Kidney glomerular epithelial cell (primary cell): ENCODE measurements around the gene EDRF1.
"Not testable (repeated sequence)": the region's sequence is repeated elsewhere in the genome, so short reads cannot be mapped to it uniquely, and the experiment has no call there.

Experiments
- DNase-seq: peaks from one replicate; lab custom pipeline; 2025; lab: John Stamatoyannopoulos, UW

EDRF1 gene

DNA sequence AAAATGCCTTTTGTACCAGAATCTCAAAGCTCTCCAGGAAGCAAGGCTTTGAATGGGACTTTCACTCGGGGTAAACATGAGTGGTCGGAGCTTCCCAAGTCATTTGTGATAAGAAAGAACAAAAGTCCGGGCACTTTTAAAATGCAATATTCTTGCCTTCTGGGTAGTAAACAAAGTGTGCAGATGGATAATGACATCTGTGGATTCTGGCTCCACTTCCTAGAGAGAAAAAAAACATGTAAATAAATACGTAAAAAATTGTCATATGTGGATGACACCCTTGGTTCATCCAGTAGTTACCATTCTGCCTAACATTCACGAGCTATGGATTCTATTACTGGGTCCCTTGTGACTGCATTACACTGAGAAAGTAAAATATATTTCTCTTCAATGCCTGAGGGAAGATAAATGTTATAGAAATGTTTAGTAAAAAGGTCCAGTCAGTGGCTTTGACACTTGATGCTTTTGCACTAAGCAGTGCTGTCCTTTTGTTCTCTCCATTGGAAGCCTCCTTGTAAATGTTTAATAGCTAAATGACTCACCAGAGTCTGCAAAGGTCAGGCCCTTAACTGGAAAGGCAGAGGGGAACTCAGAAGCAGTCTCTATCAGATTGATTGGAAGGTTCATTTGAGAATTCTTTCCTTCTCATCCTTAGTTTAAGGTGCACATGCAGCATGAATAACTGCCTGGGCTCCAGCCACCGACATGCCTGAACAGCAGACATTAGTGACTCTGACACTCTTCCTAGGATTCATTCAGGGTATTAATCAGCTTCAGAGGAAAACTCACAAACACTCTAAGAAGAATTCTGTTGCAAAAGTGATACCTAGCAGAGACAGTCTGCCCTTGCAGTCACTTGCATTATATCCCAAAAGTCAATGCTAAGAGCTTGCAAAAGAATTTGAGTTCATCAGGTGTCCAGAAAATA lies 11.7 kb upstream of the EDRF1 start:
- peak; percentile 70 for DNase-seq

DNA sequence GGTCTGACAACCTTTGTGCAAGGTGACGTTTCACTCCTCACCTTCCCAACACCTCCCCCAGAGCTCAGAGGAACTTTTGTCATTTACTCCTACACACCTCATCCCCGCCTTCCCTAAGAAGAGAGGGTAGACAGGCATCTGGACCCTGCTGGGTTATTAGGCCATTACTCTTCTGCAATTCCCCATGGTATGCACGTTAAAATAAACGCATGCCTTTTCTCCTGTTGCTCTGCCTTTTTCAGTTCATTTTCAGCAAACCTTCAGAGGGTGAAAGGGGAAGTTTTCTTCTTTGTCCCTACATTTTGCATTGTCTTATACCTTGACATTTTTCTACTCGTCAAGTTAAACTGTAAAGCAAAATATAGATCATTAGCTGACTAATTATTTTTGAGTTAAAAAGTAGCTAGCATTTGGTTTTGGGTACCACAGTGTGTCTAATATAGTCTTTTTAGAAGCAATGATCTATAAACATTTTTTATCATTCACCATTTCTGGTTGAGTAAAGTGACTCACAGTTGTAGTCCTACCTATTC lies 10.5 kb upstream of the EDRF1 start:
- DNase-seq: no peak

DNA sequence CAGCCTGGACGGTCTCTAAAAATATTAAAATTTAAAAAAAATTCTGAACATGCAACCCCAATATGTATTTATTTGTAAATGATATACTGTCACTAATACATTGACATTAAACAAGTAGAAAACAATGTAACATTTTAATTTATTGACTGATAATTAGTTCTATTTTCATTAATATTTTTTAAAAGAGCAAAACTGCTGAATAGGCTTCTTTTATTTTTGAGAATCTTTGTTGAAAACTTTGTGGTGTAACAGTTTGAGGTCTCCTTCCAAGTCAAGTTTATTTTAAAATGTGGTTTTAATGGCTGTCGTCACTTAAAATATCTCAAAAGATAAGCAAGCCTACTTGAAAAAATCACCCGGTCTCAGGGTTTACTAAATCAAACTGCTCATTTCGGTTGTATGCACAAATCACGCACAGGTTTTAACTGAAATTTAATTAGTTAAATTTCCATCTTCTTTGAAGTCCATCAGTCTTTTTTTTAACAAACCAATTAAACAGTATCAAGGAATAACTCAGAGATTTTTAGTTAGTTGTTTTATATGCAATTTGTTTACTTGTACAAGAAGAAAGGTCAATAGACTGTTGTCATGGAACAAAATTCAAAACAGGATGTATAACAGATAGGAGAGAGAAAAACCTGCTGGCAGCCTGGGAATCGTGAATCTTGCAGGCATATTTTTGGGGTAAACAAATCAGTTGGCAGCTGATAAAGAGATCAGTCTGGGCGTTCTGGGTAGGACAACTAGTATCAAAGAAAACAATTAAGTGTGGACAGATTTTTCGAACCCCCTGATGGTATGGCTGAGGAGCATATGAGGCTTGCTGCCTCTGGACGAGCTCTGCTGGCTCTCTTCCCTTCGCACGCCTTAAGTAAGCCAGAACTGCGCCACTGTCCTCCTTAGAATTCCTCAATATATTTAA lies 9.7 kb upstream of the EDRF1 start:
- DNase-seq: no peak

DNA sequence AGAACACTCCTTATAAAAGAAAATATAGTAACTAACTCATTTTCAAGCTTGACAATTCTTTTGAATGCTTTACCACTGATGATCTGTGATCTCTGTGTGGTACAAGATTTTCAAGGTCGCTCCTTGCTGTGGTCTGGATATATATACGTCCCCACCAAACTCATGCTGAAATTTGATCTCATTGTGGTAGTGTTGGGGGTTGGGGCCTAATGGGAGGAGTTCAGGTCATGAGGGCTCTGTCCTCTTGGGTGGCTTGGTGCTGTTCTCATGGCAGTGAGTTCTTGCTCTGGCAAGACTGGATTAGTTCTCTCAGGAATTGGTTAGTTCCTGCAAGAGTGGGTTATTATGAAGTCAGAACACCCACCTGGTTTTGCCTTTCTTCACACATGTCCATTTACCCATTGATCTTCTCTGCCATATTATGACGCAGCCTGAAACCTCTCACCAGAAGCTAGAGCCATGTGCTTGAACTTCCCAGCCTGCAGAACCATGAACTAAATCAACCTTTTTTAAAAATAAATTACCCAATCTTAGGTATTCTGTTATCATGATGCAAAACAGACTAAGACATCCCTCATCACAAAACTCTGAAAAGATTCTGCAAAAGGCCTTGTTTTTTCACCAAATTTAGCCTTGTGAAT lies 8.3 kb upstream of the EDRF1 start:
- no peak for DNase-seq

DNA sequence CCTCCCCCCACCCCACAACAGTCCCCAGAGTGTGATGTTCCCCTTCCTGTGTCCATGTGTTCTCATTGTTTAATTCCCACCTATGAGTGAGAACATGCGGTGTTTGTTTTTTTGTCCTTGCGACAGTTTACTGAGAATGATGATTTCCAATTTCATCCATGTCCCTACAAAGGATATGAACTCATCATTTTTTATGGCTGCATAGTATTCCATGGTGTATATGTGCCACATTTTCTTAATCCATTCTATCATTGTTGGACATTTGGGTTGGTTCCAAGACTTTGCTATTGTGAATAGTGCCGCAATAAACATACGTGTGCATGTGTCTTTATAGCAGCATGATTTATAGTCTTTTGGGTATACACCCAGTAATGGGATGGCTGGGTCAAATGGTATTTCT lies 4.8 kb upstream of the EDRF1 start:
- DNase-seq: not testable (repeated sequence)

DNA sequence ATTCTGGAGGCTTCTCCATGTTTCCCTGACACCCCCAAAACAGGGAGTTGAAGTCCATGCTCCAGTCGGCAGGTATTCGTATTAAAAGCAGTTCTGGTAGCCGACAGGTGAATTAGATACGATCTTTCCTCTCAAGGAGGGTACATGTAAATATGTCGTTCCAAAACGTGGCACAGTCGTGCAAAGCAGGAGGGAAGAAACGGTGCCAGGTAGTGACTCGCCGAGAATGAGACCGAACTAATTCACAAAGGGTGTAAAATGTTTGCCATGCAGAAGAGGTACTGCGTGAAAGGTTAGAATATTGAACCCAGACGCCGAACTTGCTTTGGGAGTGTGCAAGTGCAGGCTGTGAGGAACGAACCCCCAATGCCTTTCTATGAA lies 483 bp downstream of the EDRF1 start:
- peak; percentile 55 for DNase-seq

DNA sequence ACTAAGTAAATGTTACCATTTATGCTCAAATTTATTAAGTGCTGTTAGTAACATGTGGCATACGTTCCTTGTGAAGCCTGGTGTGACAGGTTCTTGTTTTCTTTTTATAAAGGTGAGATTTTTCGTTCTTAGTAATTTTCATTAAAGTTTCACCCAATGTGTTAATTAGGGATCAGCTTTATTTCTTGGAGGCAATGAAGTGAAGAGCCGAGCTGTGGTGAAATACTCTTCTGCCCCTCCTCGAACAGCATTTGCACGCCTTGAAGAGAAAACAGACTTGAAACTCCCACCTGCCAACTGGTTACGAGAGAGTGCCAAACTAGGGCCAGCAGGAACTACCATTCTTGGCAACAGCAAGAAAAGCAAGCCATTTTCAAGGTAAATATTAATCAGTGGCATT lies 1.5 kb downstream of the EDRF1 start:
- no peak for DNase-seq

DNA sequence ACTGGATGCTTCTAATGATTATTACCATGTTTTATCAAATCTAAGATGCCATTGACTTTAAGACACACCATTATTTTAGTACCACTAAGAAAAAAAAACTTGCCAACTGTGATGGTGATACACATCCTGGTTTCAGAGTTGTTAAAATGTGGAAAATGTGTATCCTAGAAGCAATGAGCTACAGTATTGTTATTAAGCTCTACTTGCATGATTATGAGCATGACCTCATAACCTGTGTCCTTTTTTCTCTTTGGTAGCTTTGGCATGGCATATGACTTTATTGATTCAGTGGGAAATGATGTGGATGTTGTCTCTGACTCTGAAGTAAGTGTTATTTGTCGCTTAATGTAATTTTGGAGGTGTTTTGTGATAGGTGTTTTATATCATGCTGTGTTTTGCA lies 3.3 kb downstream of the EDRF1 start:
- DNase-seq: no peak

DNA sequence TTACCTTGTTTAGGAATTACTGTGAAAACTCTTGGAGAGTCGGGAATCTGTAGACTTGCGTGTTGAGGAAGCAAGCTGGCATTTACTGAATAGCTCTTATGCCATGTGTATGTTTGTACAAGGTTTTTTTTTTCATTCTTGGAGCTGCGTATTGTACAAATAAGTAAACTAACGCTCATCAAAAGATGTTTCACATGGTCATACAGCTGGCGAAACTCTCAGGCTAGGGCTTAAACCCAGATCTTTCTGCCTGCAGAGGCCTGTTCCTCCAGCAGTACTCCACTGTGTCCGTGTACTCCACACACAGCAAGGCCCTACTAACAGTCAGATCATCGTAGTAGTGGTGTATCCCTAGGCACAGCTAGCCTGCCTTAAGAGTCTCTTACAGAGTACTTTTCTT lies 7.4 kb downstream of the EDRF1 start:
- no peak for DNase-seq

DNA sequence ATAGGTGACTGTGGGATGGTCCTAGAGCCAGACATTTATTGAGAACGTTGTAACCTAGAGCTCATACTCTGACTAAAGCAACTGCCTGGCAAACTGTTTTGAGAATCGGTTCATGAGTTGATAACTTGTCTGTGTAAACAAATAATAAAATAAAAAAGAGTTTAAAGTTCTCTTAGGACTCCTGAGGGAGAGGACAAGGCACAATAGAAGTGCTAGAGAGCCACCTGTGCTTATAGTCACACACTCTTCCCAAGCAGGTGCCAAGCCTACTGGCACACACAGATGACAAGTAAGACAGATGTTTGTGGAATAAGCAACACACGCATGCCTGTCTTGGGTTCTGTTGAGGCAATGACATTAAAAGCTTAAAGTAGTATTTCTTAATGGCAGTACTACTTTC lies 7.9 kb downstream of the EDRF1 start:
- no peak for DNase-seq

DNA sequence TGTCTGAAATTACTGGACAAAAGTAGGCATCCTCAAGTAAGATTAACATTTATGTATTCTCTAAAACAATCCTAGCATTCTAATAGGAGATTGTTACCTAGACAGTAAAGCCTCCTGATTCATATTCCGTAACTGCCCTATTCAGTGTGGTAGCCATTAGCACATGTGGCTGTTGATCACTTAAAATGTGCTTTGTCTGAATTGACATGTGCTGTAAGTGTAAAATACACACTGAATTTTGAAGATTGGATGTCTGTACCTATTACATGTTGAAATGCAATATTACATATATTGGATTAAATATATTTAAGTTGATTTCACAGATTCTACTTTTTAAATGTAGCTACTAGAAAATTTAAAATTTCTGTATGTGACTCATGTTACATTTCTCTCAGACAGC lies 14.6 kb downstream of the EDRF1 start:
- DNase-seq: no peak

DNA sequence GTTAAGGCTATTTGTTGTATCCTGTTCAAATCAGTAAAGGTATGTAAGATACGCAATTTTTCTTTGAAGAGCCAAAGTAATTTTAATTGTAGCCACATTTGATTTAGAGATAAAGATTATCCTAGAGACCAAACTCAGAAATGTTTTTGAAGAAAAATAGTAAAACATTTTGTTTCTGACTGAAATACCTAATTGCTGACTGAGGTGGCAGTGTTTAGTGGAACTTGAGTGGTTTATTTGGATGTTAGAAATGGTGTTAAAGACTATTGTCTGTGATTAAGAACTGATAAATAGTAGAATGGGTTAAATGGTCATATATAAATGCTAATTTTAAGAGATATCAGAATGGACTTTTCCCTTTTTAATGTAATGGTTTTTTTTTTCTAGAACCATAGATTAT lies 15.3 kb downstream of the EDRF1 start:
- DNase-seq: no peak

DNA sequence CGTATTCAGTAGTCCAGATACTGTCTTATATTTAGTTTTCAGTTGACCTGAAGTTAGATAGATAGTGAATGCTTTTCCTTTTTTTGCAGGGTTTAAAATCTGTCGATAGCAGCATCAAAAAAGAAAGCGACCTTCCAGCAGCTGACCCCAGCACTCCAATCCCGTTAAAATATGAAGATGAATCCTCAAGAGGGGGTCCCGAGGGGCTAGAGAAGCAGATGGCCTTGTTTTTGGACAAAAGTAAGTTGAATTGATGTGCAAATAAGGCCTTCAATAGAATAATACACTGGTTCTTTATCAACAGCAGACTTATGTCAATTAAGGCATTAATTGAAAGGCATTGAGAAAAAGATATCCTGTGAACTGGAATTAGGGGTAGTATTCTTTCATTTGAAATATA lies 18.7 kb downstream of the EDRF1 start:
- no peak for DNase-seq

DNA sequence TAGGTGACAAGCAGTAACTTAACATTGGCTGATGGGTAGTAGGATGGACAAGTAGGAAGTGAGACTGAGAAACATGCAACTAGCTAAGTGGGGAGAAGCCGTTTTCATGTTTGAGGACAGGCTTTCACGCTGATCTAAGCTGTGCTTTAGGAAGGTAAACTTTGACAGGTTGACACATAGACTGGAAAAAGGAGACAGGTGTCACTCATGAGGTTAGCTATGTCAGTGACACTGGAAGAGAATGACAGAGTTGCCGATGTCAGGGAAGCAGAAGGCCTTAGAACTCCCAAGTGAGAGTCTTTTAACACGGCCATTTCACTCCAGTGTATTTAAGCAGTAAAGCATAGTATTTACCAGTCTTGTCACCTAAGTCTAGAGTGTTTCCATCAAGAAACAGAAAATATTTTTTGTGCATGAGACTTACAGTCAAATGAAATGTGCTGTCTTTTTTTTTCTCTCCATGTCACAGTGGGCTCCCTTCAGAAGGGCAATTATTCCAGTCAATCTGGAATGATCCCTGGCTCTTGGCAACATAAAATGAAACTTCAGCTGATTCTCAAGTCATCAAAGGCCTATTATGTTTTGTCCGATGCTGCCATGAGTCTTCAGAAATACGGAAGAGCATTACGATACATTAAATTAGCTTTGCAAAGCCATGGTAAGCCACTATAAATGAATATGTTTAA lies 20.6 kb downstream of the EDRF1 start:
- no peak for DNase-seq

DNA sequence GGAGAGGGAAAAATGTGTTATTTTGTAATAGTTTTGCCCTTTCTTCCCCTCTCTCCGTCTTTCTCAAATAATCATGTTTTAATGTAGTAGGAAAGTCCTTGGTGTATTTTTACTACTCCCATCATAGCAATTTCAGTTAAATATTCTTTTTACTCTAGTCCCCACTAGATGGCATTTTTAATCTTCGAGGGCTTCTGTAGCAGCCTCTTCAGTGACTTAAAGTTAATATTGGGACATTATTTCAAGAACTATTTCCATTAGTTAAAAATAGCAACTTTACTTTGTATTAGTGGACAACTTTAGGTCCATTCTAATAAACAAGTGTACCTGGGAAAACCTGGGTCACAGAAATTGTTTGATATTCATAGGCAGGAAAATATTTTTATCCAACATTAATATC lies 23.0 kb downstream of the EDRF1 start:
- no peak for DNase-seq

DNA sequence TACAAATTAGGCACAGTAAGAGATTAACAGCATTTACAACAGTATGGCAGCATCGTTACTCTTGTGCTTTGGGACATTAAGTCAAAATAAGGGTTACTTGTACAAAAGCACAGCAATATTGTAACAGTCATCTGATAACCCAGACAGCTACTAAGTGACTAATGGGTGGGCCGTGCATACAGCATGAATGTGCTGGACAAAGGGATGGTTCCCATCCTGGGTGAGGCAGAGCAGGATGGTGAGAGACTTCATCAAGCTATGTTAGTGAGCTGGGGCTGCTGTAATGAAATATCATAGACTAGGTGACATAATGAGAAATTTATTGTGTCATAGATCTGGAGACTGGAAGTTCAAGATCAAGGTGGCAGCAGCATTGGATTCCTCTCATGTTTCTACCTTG lies 25.4 kb downstream of the EDRF1 start:
- no peak for DNase-seq

DNA sequence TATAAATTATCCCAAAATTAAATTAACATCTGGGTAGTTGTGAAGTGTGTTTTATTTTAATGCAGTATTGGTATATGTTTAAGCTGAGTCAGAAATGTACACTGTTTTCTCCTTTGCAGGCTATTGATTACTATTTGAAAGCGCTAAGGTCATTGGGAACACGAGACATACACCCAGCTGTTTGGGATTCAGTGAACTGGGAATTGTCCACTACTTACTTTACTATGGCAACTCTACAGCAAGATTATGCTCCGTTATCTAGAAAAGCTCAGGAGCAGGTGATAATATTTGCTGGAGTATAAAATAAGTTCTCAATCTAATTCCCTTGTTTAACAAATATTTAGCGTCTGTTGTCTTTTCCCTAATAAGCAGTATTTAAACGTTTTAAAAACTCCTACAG lies 27.9 kb downstream of the EDRF1 start:
- no peak for DNase-seq

DNA sequence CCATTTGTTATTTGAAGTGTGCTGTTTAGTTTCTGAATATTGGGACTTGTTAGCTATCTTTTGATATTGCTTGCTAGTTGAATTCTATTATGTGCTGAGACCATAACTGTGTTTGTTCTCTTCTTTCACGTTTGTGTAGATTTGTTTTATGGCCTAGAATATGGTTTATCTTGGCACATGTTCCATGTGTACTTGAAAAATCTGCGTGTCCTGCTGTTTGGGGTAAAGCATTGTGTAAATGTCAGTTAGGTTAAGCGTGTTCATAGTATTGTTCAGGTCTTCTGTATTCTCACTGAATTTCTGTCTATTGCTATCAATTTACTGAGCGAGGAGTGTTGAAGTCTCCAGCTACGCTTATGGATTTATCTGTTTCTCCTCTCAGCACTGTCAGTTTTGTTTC lies 36.7 kb downstream of the EDRF1 start:
- no peak for DNase-seq

DNA sequence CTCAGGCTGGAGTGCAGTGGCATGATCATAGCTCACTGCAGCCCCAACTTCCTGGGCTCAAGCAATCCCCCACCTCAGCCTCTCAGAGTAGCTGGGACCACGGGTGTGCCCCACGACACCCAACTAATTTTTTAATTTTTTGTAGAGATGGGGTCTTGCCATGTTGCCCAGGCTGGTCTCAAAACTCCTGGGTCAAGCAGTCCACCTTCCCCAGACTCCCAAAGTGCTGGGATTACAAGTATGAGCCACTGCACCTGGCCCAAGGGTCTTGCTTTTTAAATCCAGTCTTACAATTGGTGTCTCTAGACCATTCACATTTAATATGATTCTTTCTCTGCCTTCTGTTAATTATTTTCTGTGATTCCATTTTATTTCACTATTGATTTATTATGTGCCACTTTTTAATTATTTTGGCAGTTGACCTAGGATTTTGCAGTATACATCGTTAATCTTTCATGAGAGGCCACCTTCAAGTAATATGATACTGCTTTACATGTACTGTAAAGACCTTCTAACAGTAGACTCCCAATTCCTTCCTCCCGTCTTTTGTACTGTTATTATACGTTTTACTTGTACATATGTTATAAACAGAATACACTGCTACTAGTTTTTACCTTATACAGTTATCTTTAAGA lies 37.5 kb downstream of the EDRF1 start:
- no peak for DNase-seq

DNA sequence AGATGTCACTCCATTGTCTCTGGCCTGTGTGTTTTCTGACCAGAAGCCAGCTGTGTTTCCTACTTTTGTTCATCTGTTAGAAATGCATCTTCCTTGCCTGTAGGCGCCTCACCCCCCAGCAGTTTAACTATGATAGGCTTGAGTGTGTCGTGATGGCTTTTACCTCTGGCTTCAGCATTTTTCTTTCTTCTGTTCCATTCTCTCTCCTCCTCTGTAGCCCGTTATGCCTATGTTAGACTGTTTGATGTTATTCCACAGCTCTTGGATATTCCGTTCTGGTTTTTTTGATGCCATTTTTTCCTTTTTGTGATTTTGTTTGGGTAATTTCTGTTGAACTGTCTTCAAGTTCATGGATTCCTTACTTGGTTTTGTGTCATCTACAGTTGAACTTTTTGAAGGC lies 38.2 kb downstream of the EDRF1 start:
- no peak for DNase-seq

DNA sequence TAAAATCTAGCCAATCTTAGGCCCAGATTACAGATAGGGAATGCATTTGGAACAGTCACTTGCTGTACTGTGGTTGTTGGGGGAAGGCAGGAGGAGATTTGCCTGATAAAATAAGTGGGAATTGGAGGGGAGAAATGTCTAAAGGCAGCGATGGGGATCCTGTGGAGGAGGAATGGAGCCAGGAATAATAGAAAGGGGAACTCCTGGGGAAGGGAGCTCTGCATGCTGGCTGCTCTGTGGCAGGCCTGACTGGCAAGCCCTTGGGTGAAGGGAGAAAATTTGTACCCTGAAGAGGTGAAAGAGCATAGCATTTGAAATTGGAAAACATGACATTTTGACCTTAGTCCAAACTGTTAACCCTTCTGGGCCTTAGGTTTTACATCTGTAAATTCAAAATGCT lies 42.5 kb downstream of the EDRF1 start:
- no peak for DNase-seq
